ENCODE measurements around the gene CD209.

Gene CD209

GRCh38 chr19:7734220-7735203 is 12.8 kb downstream of the CD209 start:
- DNase-seq: peak; percentile 46

GRCh38 chr19:7733376-7733775 is 14.0 kb downstream of the CD209 start:
- no peak for DNase-seq

- DNase-seq: no peak
Observed at GRCh38 chr19:7732045-7732444, 15.3 kb downstream of the CD209 start, which contains the start of gene CLEC4G. Gene CLEC4G (minus strand): TSS chr19:7732110. CDS start chr19:7732102, 8 bp downstream.

- DNase-seq: no peak
Observed at GRCh38 chr19:7731615-7732014, 15.7 kb downstream of the CD209 start.

- DNase-seq: no peak
Observed at GRCh38 chr19:7731218-7731595, 16.1 kb downstream of the CD209 start.

GRCh38 chr19:7730286-7731217 is 16.8 kb downstream of the CD209 start:
- DNase-seq: no peak

GRCh38 chr19:7729831-7730285 is 17.5 kb downstream of the CD209 start:
- DNase-seq: no peak

GRCh38 chr19:7729211-7729610 is 18.1 kb downstream of the CD209 start:
- DNase-seq: no peak

GRCh38 chr19:7725791-7726190 is 21.5 kb downstream of the CD209 start:
- DNase-seq: no peak

GRCh38 chr19:7722231-7722651 is 25.1 kb downstream of the CD209 start:
- DNase-seq: no peak

- no peak for DNase-seq
Observed at GRCh38 chr19:7720351-7720750, 27.0 kb downstream of the CD209 start.

GRCh38 chr19:7718668-7719067 is 28.7 kb downstream of the CD209 start:
- DNase-seq: no peak

- DNase-seq: no peak
Observed at GRCh38 chr19:7716762-7717161, 30.6 kb downstream of the CD209 start.

- DNase-seq: no peak
Observed at GRCh38 chr19:7715671-7716070, 31.7 kb downstream of the CD209 start.

- no peak for DNase-seq
Observed at GRCh38 chr19:7710616-7711015, 36.7 kb downstream of the CD209 start.

GRCh38 chr19:7709932-7710460 is 37.3 kb downstream of the CD209 start:
- no peak for DNase-seq

- no peak for DNase-seq
Observed at GRCh38 chr19:7706955-7707456, 40.3 kb downstream of the CD209 start.

GRCh38 chr19:7706188-7706954 is 41.0 kb downstream of the CD209 start:
- DNase-seq: no peak

GRCh38 chr19:7705387-7706187 is 41.7 kb downstream of the CD209 start:
- DNase-seq: no peak

- DNase-seq: no peak
Observed at GRCh38 chr19:7704280-7705060, 42.9 kb downstream of the CD209 start.
